H1 (cell line): ENCODE results near the gene FIS1. TPM values are rescaled to one million over a fixed set of nuclear protein-coding genes. Genes with fewer than 3 reads are reported as not detected.

Experiments
- CTCF ChIA-PET: fragments of 300-600 bp; sonication (Branson Sonifier 250); formaldehyde crosslinking; loops from one replicate; lab custom pipeline; 2021; ENCODE audit not compliant: partially characterized antibody; lab: Charles Lee
- POLR2A ChIA-PET: fragments of 300-600 bp; sonication (Branson Sonifier 250); formaldehyde crosslinking; loops from one replicate; lab custom pipeline; 2021; ENCODE audit warnings: inconsistent platforms; ENCODE audit not compliant: partially characterized antibody; lab: Charles Lee
- DNase-seq, 2 experiments: peaks; one replicate each; pipeline versions ENCODE4 v3.0.0 to v3.0.0-alpha.2; 2010 to 2022; ENCODE audit warnings: low spot score in 2 of 2, low read depth in 1 of 2, mixed read lengths in 1 of 2
- FAIRE-seq: peaks from 2 replicates; lab custom pipeline; 2011; peaks lifted over from hg19 to GRCh38; lab: Jason Lieb, UNC
- H2AFZ ChIP-seq: 2 replicates; pipeline ENCODE4 v1.8.1; 2012; ENCODE audit warnings: low read length, inconsistent platforms
- H2AK5ac ChIP-seq: 2 replicates; pipeline ENCODE4 v1.6.1; 2013; ENCODE audit warnings: low read depth, low read length
- H2BK120ac ChIP-seq: replicated peaks from 2 replicates; pipeline ENCODE3; 2013; ENCODE audit warnings: low read depth, low read length, inconsistent platforms
- H2BK12ac ChIP-seq: 2 replicates; pipeline ENCODE4 v1.6.1; 2013; ENCODE audit warnings: low read depth, low read length
- H2BK15ac ChIP-seq: 2 replicates; pipeline ENCODE4 v1.6.1; 2013; ENCODE audit warnings: low read length
- H2BK20ac ChIP-seq: 2 replicates; pipeline ENCODE4 v1.6.1; 2013; ENCODE audit warnings: low read length
- H2BK5ac ChIP-seq: 2 replicates; pipeline ENCODE4 v1.6.1; 2013; ENCODE audit warnings: low read depth, low read length
- H3K14ac ChIP-seq: 2 replicates; pipeline ENCODE4 v1.6.1; 2013; ENCODE audit warnings: inconsistent platforms; ENCODE audit not compliant: insufficient read length
- H3K18ac ChIP-seq: 2 replicates; pipeline ENCODE4 v1.6.1; 2013; ENCODE audit warnings: low read length; ENCODE audit errors: extremely low read depth
- H3K23ac ChIP-seq: 2 replicates; pipeline ENCODE4 v1.6.1; 2013; ENCODE audit warnings: inconsistent platforms; ENCODE audit not compliant: insufficient read length
- H3K23me2 ChIP-seq: 2 replicates; pipeline ENCODE4 v1.6.1; 2013; ENCODE audit warnings: low read depth, low read length
- H3K27ac ChIP-seq: 2 replicates; pipeline ENCODE4 v1.6.1; 2011; ENCODE audit warnings: low read depth, low read length, inconsistent platforms
- H3K27me3 ChIP-seq, 4 experiments: replicated peaks in 1 of 4; 1 replicate in 1 of 4; 2 replicates in 3 of 4; pipeline versions ENCODE4 v1.6.1 to v1.8.1; 2011 to 2013; ENCODE audit warnings: low read length in 3 of 4, mild to moderate bottlenecking in 3 of 4, inconsistent platforms in 2 of 4, mixed read lengths in 2 of 4, moderate library complexity in 1 of 4; ENCODE audit not compliant: control insufficient read depth in 3 of 4, insufficient read depth in 3 of 4; ENCODE audit errors: extremely low read depth in 1 of 4
- H3K36me3 ChIP-seq, 4 experiments: 2 replicates each; pipeline versions ENCODE4 v1.6.1 to v1.8.1; 2011 to 2013; ENCODE audit warnings: mild to moderate bottlenecking in 4 of 4, low read length in 3 of 4, moderate library complexity in 2 of 4, control low read depth in 1 of 4, inconsistent platforms in 1 of 4; ENCODE audit not compliant: insufficient read depth in 4 of 4, control insufficient read depth in 2 of 4
- H3K4ac ChIP-seq: replicated peaks from 2 replicates; pipeline ENCODE3; 2013; ENCODE audit warnings: low read length, low read depth, mixed read lengths, inconsistent platforms; ENCODE audit not compliant: insufficient read length
- H3K4me1 ChIP-seq, 4 experiments: replicated peaks in 1 of 4; 1 replicate in 1 of 4; 2 replicates in 3 of 4; pipeline versions ENCODE4 v1.6.1 to v1.8.1; 2011 to 2013; ENCODE audit warnings: low read length in 3 of 4, inconsistent platforms in 2 of 4, mixed read lengths in 1 of 4; ENCODE audit not compliant: insufficient read depth in 4 of 4, control insufficient read depth in 3 of 4
- H3K4me2 ChIP-seq, 2 experiments: 2 replicates each; pipeline versions ENCODE4 v1.6.1 to v1.8.1; 2011 to 2013; ENCODE audit warnings: low read depth in 2 of 2, low read length in 2 of 2, control low read depth in 1 of 2, inconsistent platforms in 1 of 2, mild to moderate bottlenecking in 1 of 2; ENCODE audit not compliant: insufficient read depth in 1 of 2
- H3K4me3 ChIP-seq, 4 experiments: fragments of 200-600, 300-600 bp in 1 of 4; sonication (generic), shearing (Covaris generic), sonication (Bioruptor Twin) in 1 of 4; 2 replicates each; pipeline versions ENCODE4 v1.5.1 to v1.8.1; 2011 to 2016; ENCODE audit warnings: low read length in 4 of 4, low read depth in 3 of 4, control low read depth in 2 of 4, inconsistent platforms in 2 of 4, mild to moderate bottlenecking in 2 of 4, mixed read lengths in 1 of 4, moderate library complexity in 1 of 4; ENCODE audit not compliant: insufficient read depth in 2 of 4; ENCODE audit errors: extremely low read depth in 1 of 4
- H3K56ac ChIP-seq: replicated peaks from 2 replicates; pipeline ENCODE3; 2013; ENCODE audit warnings: low read depth, mild to moderate bottlenecking, mixed read lengths, low read length, inconsistent platforms; ENCODE audit not compliant: insufficient read length
- H3K79me1 ChIP-seq: 2 replicates; pipeline ENCODE4 v1.6.1; 2013; ENCODE audit warnings: low read depth, low read length, control low read depth
- H3K79me2 ChIP-seq, 2 experiments: 2 replicates each; pipeline versions ENCODE4 v1.6.1 to v1.8.1; 2012 to 2013; ENCODE audit warnings: low read length in 2 of 2, mild to moderate bottlenecking in 2 of 2, inconsistent platforms in 1 of 2; ENCODE audit not compliant: insufficient read depth in 2 of 2, control insufficient read depth in 1 of 2
- H3K9ac ChIP-seq, 4 experiments: replicated peaks in 1 of 4; 1 replicate in 1 of 4; 2 replicates in 3 of 4; pipeline versions ENCODE4 v1.6.1 to v1.8.1; 2011 to 2013; ENCODE audit warnings: low read depth in 3 of 4, low read length in 3 of 4, control low read depth in 2 of 4, mild to moderate bottlenecking in 2 of 4, moderate library complexity in 2 of 4, inconsistent platforms in 1 of 4; ENCODE audit errors: extremely low read depth in 1 of 4
- H3K9me3 ChIP-seq, 2 experiments: 2 replicates each; pipeline versions ENCODE4 v1.6.1 to v1.8.1; 2012 to 2013; ENCODE audit warnings: mild to moderate bottlenecking in 2 of 2, moderate library complexity in 2 of 2, control low read depth in 1 of 2, inconsistent platforms in 1 of 2, low read depth in 1 of 2, low read length in 1 of 2, mixed read lengths in 1 of 2; ENCODE audit not compliant: insufficient read depth in 2 of 2
- H4K20me1 ChIP-seq, 2 experiments: replicated peaks in 1 of 2; 2 replicates each; pipeline versions ENCODE3 to v1.8.1; 2011 to 2013; ENCODE audit warnings: inconsistent platforms in 2 of 2, low read length in 2 of 2, mild to moderate bottlenecking in 1 of 2; ENCODE audit not compliant: insufficient read depth in 2 of 2, control insufficient read depth in 1 of 2
- H4K5ac ChIP-seq: 2 replicates; pipeline ENCODE4 v1.6.1; 2013; ENCODE audit warnings: low read length, low read depth, mixed read lengths, inconsistent platforms; ENCODE audit not compliant: insufficient read length
- H4K8ac ChIP-seq: 2 replicates; pipeline ENCODE4 v1.8.0; 2013; ENCODE audit warnings: mild to moderate bottlenecking, moderate library complexity, low read length, inconsistent platforms; ENCODE audit not compliant: insufficient read depth; ENCODE audit errors: extremely low read depth
- H4K91ac ChIP-seq: replicated peaks from 2 replicates; pipeline ENCODE3; 2013; ENCODE audit warnings: low read length, mixed read lengths, inconsistent platforms; ENCODE audit not compliant: insufficient read length
- BRCA1 ChIP-seq: IDR thresholded peaks from 2 replicates; pipeline ENCODE4 v1.6.1; 2012; ENCODE audit warnings: low read depth, low read length, improper control_type of control experiment
- CHD1 ChIP-seq: IDR thresholded peaks from 2 replicates; pipeline ENCODE4 v1.6.1; 2012; ENCODE audit warnings: low read depth, low read length, improper control_type of control experiment
- CTCF ChIP-seq, 3 experiments: IDR thresholded peaks; 1 replicate in 2 of 3; 2 replicates in 1 of 3; pipeline versions ENCODE4 v1.5.1 to v1.6.1; 2011; ENCODE audit warnings: low read length in 3 of 3, mild to moderate bottlenecking in 3 of 3, inconsistent platforms in 2 of 3, low read depth in 1 of 3, moderate library complexity in 1 of 3; ENCODE audit not compliant: insufficient read depth in 1 of 3; ENCODE audit errors: control extremely low read depth in 1 of 3
- RAD21 ChIP-seq, 2 experiments: IDR thresholded peaks in 1 of 2; conservative IDR thresholded peaks in 1 of 2; 2 replicates each; pipeline ENCODE4 v1.6.1; 2011; ENCODE audit warnings: low read depth in 2 of 2, low read length in 2 of 2, improper control_type of control experiment in 1 of 2, inconsistent platforms in 1 of 2, mild to moderate bottlenecking in 1 of 2, moderate library complexity in 1 of 2
- USF2 ChIP-seq: IDR thresholded peaks from 2 replicates; pipeline ENCODE4 v1.6.1; 2011; ENCODE audit warnings: low read length, improper control_type of control experiment
- WGBS, 2 experiments: shearing (Covaris generic) in 1 of 2; methylation state at CpG; one replicate each; pipeline versions ENCODE4 v1.1.6 to v1.1.7; 2013 to 2015; ENCODE audit warnings: low lambda C conversion rate in 2 of 2, mixed read lengths in 2 of 2, inconsistent platforms in 1 of 2, low coverage in 1 of 2, missing lambda C conversion rate in 1 of 2; ENCODE audit not compliant: insufficient replicate concordance in 2 of 2, insufficient coverage in 1 of 2, insufficient read length in 1 of 2; ENCODE audit errors: extremely low coverage in 1 of 2, missing lambda C conversion rate in 1 of 2; 5-methylcytosine and 5-hydroxymethylcytosine counted together
- polyA plus RNA-seq, 7 experiments: library from polyadenylated mRNA; depleted of rRNA in 3 of 7; stranded (reverse) in 5 of 7; unstranded in 2 of 7; fragments of >200 nt in 5 of 7; fragments of 200-250 nt in 2 of 7; gene quantifications; 1 replicate in 5 of 7; 2 replicates in 1 of 7; 4 replicates in 1 of 7; pipeline versions ENCODE4 v1.2.1 to v1.2.3, GENCODE V29; 2011 to 2013; ENCODE audit warnings: missing spikeins in 2 of 7, mixed read lengths in 2 of 7
- total RNA-seq: library from RNA; stranded (reverse); fragmentation: NEBNext Ultra II Directional; extraction: Animal tissue kit (Norgen Biotek cat#: 25700); gene quantifications from 2 replicates; pipeline ENCODE4 v1.2.1, GENCODE V29; 2021
- TF ChIP-seq, protein P1 (sequence below): IDR thresholded peaks from 2 replicates; pipeline ENCODE4 v1.6.1; 2012; ENCODE audit warnings: inconsistent platforms

Gene FIS1
- total and polyA plus RNA-seq, 2 of the 8 experiments (the other 6 are each of a cell fraction or from before 2014, with no cell fraction given), result 128 to 195 TPM

DNA sequence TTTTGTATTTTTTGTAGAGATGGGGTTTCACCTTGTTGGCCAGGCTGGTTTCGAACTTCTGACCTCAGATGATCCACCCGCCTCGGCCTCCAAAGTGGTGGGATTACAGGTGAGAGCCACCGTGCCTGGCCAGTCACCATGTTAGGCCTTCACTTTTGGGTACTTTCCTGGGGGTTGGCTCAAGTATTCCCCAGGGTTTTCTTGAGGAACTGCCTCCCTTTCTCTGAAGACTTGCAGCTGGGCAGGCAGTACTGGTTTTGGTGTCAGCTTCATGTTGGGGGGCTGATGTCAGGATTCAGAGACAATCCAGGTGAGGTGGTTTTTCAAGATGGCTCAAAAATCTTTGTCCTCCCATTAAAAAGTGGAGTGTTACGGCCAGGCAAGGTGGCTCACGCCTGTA lies 19.2 kb downstream of the FIS1 start:
- H2BK15ac ChIP-seq, result no peak overlapping the region
- H3K27ac ChIP-seq, result no peak overlapping the region
- no peaks in the 10 kb centered on the region; a peak in 1 of 4 replicates for H3K79me2 ChIP-seq
- H3K9ac ChIP-seq, result no peak overlapping the region
- ChIA-PET CTCF (interaction anchor here (0.7 to 4.1 kb wide), 6 partner anchors 9 to 81 kb away, joined by 3 to 18 read pairs (median 7); partner anchors contain the start of gene FIS1), POLR2A (interaction anchor here (1.6 kb wide), 1 partner anchor 7 kb away, joined by 5 read pairs; the partner anchor contains the start of gene ZNHIT1)
- H3K23ac ChIP-seq, result no peak overlapping the region
- no peak overlapping the region for H4K91ac ChIP-seq
- H3K9me3 ChIP-seq, result no peaks in the 10 kb centered on the region
- H3K14ac ChIP-seq, result no peak overlapping the region
- no peak overlapping the region for H2BK20ac ChIP-seq
- H3K27me3 ChIP-seq, result no peaks in the 10 kb centered on the region
- no peak for FAIRE-seq
- no peak overlapping the region for H2BK12ac ChIP-seq
- no peak overlapping the region for H2AFZ ChIP-seq
- no peak overlapping the region for H4K5ac ChIP-seq
- WGBS, 2 experiments, result 97% methylated on average over 6 of the region's 6 CpGs; no CpG with 5 or more reads in 1 of the 2 experiments
- DNase-seq, result no peak
- H3K4me3 ChIP-seq, result no peak overlapping the region
- peaks cover 0 to 3% (median 0%) of the 10 kb centered on the region in 4 experiments; a peak in 2 of 7 replicates for H3K4me1 ChIP-seq
- no peak overlapping the region for H3K56ac ChIP-seq
- no peaks in the 10 kb centered on the region for H3K23me2 ChIP-seq
- H2AK5ac ChIP-seq, result no peak overlapping the region
- no peak overlapping the region for H2BK5ac ChIP-seq
- peaks cover 2 to 9% (median 5%) of the 10 kb centered on the region in 4 experiments; a peak in 7 of 8 replicates for H3K36me3 ChIP-seq
- H3K79me1 ChIP-seq, result no peaks in the 10 kb centered on the region; the same call in 1 of the 2 replicates
- no peak overlapping the region for H3K18ac ChIP-seq
- H3K4me2 ChIP-seq, result no peak overlapping the region
- no peak overlapping the region for H2BK120ac ChIP-seq
- H4K20me1 ChIP-seq, result peaks cover 0 to 5% of the 10 kb centered on the region in 2 experiments
- H4K8ac ChIP-seq, result no peak overlapping the region
- H3K4ac ChIP-seq, result no peak overlapping the region
- TF ChIP-seq USF2, result no peak
- TF ChIP-seq CTCF (IDR thresholded peaks at IDR 0.05; ENCODE audit: control extremely low read depth in 1 of 3, insufficient read depth in 1 of 3, low read depth in 1 of 3, low read length in 3 of 3), result no peak
- TF ChIP-seq, protein P1, sequence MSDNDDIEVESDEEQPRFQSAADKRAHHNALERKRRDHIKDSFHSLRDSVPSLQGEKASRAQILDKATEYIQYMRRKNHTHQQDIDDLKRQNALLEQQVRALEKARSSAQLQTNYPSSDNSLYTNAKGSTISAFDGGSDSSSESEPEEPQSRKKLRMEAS, result no peak
- TF ChIP-seq BRCA1, result no peak
- no peak for TF ChIP-seq RAD21 (IDR thresholded peaks at IDR 0.05 in 1 of 2, conservative IDR thresholded peaks at IDR 0.05 in 1 of 2; ENCODE audit: low read depth in 2 of 2, low read length in 2 of 2)
- TF ChIP-seq CHD1, result no peak
